ENCODE results near the gene PARD6A.
"Not testable (repeated sequence)": the region's sequence is repeated elsewhere in the genome, so short reads cannot be mapped to it uniquely, and the experiment has no call there.

PARD6A gene

DNA sequence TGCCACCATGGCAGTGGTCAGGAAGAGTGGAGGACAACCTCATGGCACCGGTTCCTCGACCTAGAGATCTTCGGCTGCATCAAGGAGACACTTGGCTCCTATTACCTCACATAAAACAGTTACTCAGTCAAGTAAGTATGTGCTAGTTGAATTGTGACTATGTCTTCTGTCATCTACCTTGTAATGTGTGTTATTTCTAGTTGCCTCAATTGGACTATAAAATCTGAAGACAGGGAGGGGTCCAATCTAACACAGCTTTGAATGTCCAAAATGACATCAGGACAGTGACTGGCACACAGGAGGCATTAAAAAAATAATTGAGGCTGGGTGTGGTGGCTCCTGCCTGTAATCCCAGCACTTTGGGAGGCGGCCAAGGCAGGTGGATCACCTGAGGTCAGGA lies 23.0 kb downstream of the PARD6A start:
- TF ChIP-seq, protein P1, sequence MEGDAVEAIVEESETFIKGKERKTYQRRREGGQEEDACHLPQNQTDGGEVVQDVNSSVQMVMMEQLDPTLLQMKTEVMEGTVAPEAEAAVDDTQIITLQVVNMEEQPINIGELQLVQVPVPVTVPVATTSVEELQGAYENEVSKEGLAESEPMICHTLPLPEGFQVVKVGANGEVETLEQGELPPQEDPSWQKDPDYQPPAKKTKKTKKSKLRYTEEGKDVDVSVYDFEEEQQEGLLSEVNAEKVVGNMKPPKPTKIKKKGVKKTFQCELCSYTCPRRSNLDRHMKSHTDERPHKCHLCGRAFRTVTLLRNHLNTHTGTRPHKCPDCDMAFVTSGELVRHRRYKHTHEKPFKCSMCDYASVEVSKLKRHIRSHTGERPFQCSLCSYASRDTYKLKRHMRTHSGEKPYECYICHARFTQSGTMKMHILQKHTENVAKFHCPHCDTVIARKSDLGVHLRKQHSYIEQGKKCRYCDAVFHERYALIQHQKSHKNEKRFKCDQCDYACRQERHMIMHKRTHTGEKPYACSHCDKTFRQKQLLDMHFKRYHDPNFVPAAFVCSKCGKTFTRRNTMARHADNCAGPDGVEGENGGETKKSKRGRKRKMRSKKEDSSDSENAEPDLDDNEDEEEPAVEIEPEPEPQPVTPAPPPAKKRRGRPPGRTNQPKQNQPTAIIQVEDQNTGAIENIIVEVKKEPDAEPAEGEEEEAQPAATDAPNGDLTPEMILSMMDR (IDR thresholded peaks at IDR 0.05; ENCODE audit: borderline replicate concordance, extremely low read depth, low read length, poor library complexity, severe bottlenecking), result no peak
- TF ChIP-seq EZH2 (IDR thresholded peaks at IDR 0.05; ENCODE audit: borderline replicate concordance, low read depth, low read length, severe bottlenecking), result no peak
- Histone ChIP-seq H3K27me3 (ENCODE audit: insufficient read depth, low read length, poor library complexity) (no peaks in the 10 kb centered on the region), H2AFZ (ENCODE audit: low read depth, low read length) (no peak overlapping the region), H3K9me3 (ENCODE audit: insufficient read depth, low read length, severe bottlenecking) (no peaks in the 10 kb centered on the region), H3K36me3 (ENCODE audit: insufficient read depth, low read length) (peaks cover 35% of the 10 kb centered on the region), H3K4me1 (ENCODE audit: insufficient read depth, low read length) (no peaks in the 10 kb centered on the region), H3K9ac (ENCODE audit: low read depth, low read length) (no peak overlapping the region), H3K79me2 (ENCODE audit: insufficient read depth, low read length) (0 out of 2 replicates have a peak, but pooled peaks cover 5% of the 10 kb centered on the region), H3K4me2 (ENCODE audit: insufficient read depth, low read length) (no peak overlapping the region), H3K27ac (ENCODE audit: low read length) (no peak overlapping the region), H4K20me1 (ENCODE audit: insufficient read depth, low read length) (no peaks in the 10 kb centered on the region), H3K4me3 (ENCODE audit: low read depth in 1 of 2, low read length in 2 of 2) (no peak overlapping the region)
- ATAC-seq (ENCODE audit: insufficient read depth, low read depth) (no peak), DNase-seq (no peak)

GRCh38 chr16:67685388-67686112 lies 24.8 kb downstream of the PARD6A start:
- TF ChIP-seq EZH2 (IDR thresholded peaks at IDR 0.05; ENCODE audit: borderline replicate concordance, low read depth, low read length, severe bottlenecking), result no peak
- TF ChIP-seq, protein P1 (IDR thresholded peaks at IDR 0.05; ENCODE audit: borderline replicate concordance, extremely low read depth, low read length, poor library complexity, severe bottlenecking), result no peak
- no peak overlapping the region for H3K4me3 ChIP-seq (ENCODE audit: low read depth in 1 of 2, low read length in 2 of 2)
- no peak overlapping the region for H2AFZ ChIP-seq (ENCODE audit: low read depth, low read length)
- H3K36me3 ChIP-seq (ENCODE audit: insufficient read depth, low read length), result peaks cover 32% of the 10 kb centered on the region
- no peak overlapping the region for H3K9ac ChIP-seq (ENCODE audit: low read depth, low read length)
- no peaks in the 10 kb centered on the region for H3K27me3 ChIP-seq (ENCODE audit: insufficient read depth, low read length, poor library complexity)
- H3K9me3 ChIP-seq (ENCODE audit: insufficient read depth, low read length, severe bottlenecking), result no peaks in the 10 kb centered on the region
- DNase-seq, result no peak
- no peak for ATAC-seq (ENCODE audit: insufficient read depth, low read depth)
- no peak overlapping the region for H3K4me2 ChIP-seq (ENCODE audit: insufficient read depth, low read length)
- H4K20me1 ChIP-seq (ENCODE audit: insufficient read depth, low read length), result no peaks in the 10 kb centered on the region
- H3K27ac ChIP-seq (ENCODE audit: low read length), result no peak overlapping the region
- H3K4me1 ChIP-seq (ENCODE audit: insufficient read depth, low read length), result no peaks in the 10 kb centered on the region
- peaks cover 11% of the 10 kb centered on the region; the same call in 1 of the 2 replicates for H3K79me2 ChIP-seq (ENCODE audit: insufficient read depth, low read length)

DNA sequence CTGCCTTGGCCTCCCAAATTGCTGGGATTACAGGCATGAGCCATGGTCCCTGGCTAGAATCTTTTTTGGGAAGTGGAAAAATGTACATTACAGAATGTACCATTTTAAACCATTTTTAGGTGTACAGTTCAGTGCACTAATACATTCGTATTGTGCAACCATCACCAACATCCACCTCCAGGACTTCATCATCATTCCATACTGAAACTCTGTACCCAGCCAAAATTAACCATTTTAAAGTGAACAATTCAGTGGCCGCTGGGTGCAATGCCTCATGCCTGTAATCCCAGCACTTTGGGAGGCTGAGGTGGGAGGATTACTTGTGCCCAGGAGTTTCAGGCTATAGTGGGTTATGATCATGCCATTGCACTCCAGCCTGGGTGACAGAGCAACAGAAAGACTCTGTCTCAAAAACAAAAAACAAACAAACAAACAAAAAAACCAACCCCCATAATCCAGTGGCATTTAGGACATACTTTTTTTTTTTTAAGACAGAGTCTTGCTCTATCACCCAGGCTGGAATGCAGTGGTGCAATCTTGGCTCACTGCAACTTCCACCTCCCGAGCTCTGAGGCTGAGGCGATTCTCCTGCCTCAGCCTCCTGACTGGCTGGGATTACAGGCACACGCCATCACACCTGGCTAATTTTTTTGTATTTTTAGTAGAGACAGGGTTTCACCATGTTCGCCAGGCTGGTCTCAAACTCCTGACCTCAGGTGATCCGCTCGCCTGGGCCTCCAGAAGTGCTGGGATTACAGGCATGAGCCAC lies 32.9 kb downstream of the PARD6A start:
- not testable (repeated sequence) for H2AFZ ChIP-seq (ENCODE audit: low read depth, low read length); ATAC-seq (ENCODE audit: insufficient read depth, low read depth); H3K27me3 ChIP-seq (ENCODE audit: insufficient read depth, low read length, poor library complexity); H3K4me2 ChIP-seq (ENCODE audit: insufficient read depth, low read length); H3K4me3 ChIP-seq (ENCODE audit: low read depth in 1 of 2, low read length in 2 of 2); H3K27ac ChIP-seq (ENCODE audit: low read length); DNase-seq; H3K9me3 ChIP-seq (ENCODE audit: insufficient read depth, low read length, severe bottlenecking); H4K20me1 ChIP-seq (ENCODE audit: insufficient read depth, low read length); H3K4me1 ChIP-seq (ENCODE audit: insufficient read depth, low read length); H3K9ac ChIP-seq (ENCODE audit: low read depth, low read length); H3K36me3 ChIP-seq (ENCODE audit: insufficient read depth, low read length)
- H3K79me2 ChIP-seq (ENCODE audit: insufficient read depth, low read length), result peaks cover 33% of the 10 kb centered on the region; the same call in 1 of the 2 replicates

DNA sequence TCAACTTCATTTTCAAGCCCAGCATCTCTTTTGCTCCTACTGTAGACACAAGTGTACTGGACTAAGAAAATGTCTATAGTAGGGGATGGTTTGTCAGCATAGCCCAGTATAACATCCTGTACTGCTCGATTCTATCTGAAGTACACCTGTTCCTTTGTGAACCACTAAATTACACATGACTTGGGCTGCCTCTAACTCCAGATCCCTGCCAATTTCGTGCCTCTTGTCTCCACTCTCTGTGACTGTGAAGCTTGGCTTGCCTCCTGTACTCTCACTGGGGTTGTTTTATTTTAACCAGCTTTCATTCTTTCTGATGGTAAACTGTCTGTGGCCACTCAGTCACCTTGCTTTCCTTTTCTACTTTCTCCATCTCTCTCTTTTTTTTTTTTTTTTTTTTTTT lies 33.9 kb downstream of the PARD6A start:
- Histone ChIP-seq H2AFZ (ENCODE audit: low read depth, low read length) (no peak overlapping the region), H3K27me3 (ENCODE audit: insufficient read depth, low read length, poor library complexity) (no peaks in the 10 kb centered on the region), H3K79me2 (ENCODE audit: insufficient read depth, low read length) (peaks cover 41% of the 10 kb centered on the region; the same call in 1 of the 2 replicates), H3K9ac (ENCODE audit: low read depth, low read length) (no peak overlapping the region), H3K4me3 (ENCODE audit: low read depth in 1 of 2, low read length in 2 of 2) (no peak overlapping the region), H4K20me1 (ENCODE audit: insufficient read depth, low read length) (peaks cover 5% of the 10 kb centered on the region), H3K4me2 (ENCODE audit: insufficient read depth, low read length) (no peak overlapping the region), H3K36me3 (ENCODE audit: insufficient read depth, low read length) (peaks cover 3% of the 10 kb centered on the region), H3K27ac (ENCODE audit: low read length) (no peak overlapping the region), H3K9me3 (ENCODE audit: insufficient read depth, low read length, severe bottlenecking) (no peaks in the 10 kb centered on the region), H3K4me1 (ENCODE audit: insufficient read depth, low read length) (no peaks in the 10 kb centered on the region)
- DNase-seq (no peak), ATAC-seq (ENCODE audit: insufficient read depth, low read depth) (no peak)
- TF ChIP-seq, protein P1 (IDR thresholded peaks at IDR 0.05; ENCODE audit: borderline replicate concordance, extremely low read depth, low read length, poor library complexity, severe bottlenecking), result no peak
- TF ChIP-seq EZH2 (IDR thresholded peaks at IDR 0.05; ENCODE audit: borderline replicate concordance, low read depth, low read length, severe bottlenecking), result no peak
